ENCODE data around the gene PLCG2.

Gene PLCG2

DNA sequence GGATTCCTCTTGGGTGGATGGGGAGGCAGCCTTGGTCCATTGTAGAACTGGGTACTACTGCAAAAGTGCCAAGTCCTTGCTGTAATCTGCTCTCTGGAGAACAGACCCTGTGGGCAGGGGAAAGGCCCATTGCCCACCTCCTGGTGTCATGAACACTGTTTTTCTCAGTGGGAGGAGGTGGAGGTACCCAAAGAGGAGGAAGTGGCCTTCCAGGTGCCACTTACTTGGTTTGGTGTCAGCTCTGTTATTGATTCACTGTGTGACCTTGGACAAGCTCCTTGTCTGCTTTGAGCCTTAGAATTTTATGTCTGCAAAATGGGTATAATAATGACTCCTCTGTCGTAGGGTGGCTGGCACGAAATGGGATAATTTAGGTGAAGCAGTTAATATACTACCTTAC lies 55.8 kb downstream of the PLCG2 start:
- Mint-ChIP-seq H3K9me3 (no peaks in the 10 kb centered on the region), H3K27me3 (no peaks in the 10 kb centered on the region), H3K4me1 (ENCODE audit: low read depth in 2 of 2) (peaks cover 43 to 65% of the 10 kb centered on the region in 2 donors)

GRCh38 chr16:81836279-81837054 lies 57.4 kb downstream of the PLCG2 start:
- Mint-ChIP-seq H3K4me1 (ENCODE audit: low read depth in 2 of 2) (peaks cover 37 to 57% of the 10 kb centered on the region in 2 donors), H3K27ac (peak overlapping the region; percentile 72 to 89), H3K4me3 (peak overlapping the region in 1 of 2 donors; percentile 35), H3K9me3 (no peaks in the 10 kb centered on the region), H3K27me3 (no peaks in the 10 kb centered on the region), H3K36me3 (ENCODE audit: insufficient read depth) (peaks cover 10% of the 10 kb centered on the region)
- ATAC-seq (replicated peaks) (no peak), DNase-seq (no peak)

More for the DNA sequence above, 55.8 kb downstream of the PLCG2 start:
- ATAC-seq (replicated peaks) (peak; percentile 20), DNase-seq (no peak)
- Mint-ChIP-seq H3K36me3 (ENCODE audit: insufficient read depth) (peaks cover 7% of the 10 kb centered on the region), H3K4me3 (peak overlapping the region; percentile 14 to 51), H3K27ac (peak overlapping the region; percentile 72 to 89)

- peaks cover 37 to 57% of the 10 kb centered on the region in 2 donors for H3K4me1 Mint-ChIP-seq (ENCODE audit: low read depth in 2 of 2)
- DNase-seq = no peak
- no peak for ATAC-seq (replicated peaks)
- peaks cover 5% of the 10 kb centered on the region for H3K36me3 Mint-ChIP-seq (ENCODE audit: insufficient read depth)
- no peaks in the 10 kb centered on the region for H3K9me3 Mint-ChIP-seq
- no peak overlapping the region for H3K4me3 Mint-ChIP-seq
- H3K27me3 Mint-ChIP-seq = peaks cover 0 to 5% of the 10 kb centered on the region in 2 donors
- peak overlapping the region; percentile 67 to 72 for H3K27ac Mint-ChIP-seq
Measured at GRCh38 chr16:81837312-81837751, 58.2 kb downstream of the PLCG2 start.

GRCh38 chr16:81838794-81839193 lies 59.7 kb downstream of the PLCG2 start:
- Mint-ChIP-seq H3K27ac (no peak overlapping the region), H3K36me3 (ENCODE audit: insufficient read depth) (peaks cover 5% of the 10 kb centered on the region), H3K9me3 (no peaks in the 10 kb centered on the region), H3K4me1 (ENCODE audit: low read depth in 2 of 2) (peaks cover 36 to 62% of the 10 kb centered on the region in 2 donors), H3K27me3 (peaks cover 0 to 10% of the 10 kb centered on the region in 2 donors), H3K4me3 (no peak overlapping the region)
- DNase-seq (no peak), ATAC-seq (replicated peaks) (no peak)

DNA sequence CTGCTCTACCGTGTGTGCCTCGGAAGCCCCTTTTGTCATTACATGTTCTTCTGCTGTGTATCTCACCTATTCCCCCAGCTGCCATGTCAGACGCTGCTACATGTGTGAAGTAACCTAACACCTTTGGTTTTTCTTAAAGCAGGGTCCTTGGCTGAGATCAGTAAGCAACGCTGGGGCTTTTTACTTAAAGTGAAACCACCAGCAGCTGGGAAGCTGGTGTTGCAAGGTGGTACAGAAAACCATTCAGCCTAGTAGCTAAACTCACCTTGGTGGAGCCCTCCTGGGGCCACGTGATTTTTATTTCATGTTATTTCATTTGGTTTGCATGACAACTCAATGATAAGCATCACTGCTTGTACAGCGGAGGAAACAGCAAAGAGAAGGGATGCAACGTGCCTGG lies 62.6 kb downstream of the PLCG2 start:
- peaks cover 5% of the 10 kb centered on the region for H3K36me3 Mint-ChIP-seq (ENCODE audit: insufficient read depth)
- peak; percentile 40 to 63 (median 42) for DNase-seq
- peaks cover 19 to 36% of the 10 kb centered on the region in 2 donors for H3K4me1 Mint-ChIP-seq (ENCODE audit: low read depth in 2 of 2)
- H3K27me3 Mint-ChIP-seq = peaks cover 0 to 10% of the 10 kb centered on the region in 2 donors
- peak overlapping the region; percentile 66 to 71 for H3K4me3 Mint-ChIP-seq
- H3K27ac Mint-ChIP-seq = peak overlapping the region; percentile 86 to 93
- no peaks in the 10 kb centered on the region for H3K9me3 Mint-ChIP-seq
- peak; percentile 87 for ATAC-seq (replicated peaks)

DNA sequence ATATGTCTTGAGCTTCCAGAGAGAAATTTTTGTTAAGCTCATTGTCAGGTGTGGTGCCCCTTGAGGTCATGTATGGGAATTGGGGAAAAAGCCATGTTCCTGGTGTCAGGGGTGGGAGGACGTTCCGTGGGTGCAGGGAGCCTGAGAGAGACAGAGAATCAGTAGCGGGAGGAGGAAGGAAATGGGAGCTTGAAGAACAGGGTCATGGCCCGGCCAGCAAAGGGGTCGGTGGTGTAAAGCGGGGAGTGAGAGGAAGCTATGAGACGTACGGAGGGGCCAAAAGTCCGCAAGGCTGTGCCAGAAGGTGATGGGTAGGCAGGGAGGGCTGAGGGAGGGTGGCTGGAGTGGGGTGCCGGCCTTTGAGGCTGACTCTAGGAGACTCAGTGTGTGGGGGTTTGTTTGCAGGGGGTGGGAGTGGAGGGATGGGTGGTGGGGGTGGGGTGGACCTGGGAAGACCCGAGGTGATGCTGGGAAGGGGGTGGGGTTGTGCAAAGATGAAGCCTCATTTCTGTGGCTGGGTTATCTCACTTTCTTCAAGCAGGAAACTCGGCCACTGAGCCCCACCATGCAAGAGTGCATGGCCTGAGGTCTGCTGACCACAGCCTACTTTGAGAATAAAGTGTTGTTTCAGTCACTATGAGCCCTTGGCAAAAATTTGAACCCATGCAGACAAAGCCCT lies 63.6 kb downstream of the PLCG2 start:
- Mint-ChIP-seq H3K27ac (peak overlapping the region; percentile 86 to 93), H3K4me1 (ENCODE audit: low read depth in 2 of 2) (peaks cover 17 to 26% of the 10 kb centered on the region in 2 donors), H3K36me3 (ENCODE audit: insufficient read depth) (peaks cover 5% of the 10 kb centered on the region), H3K4me3 (peak overlapping the region; percentile 66 to 71), H3K27me3 (peaks cover 0 to 10% of the 10 kb centered on the region in 2 donors), H3K9me3 (no peaks in the 10 kb centered on the region)
- ATAC-seq (replicated peaks) = no peak
- DNase-seq = peak in 1 of 3 experiments; percentile 9

DNA sequence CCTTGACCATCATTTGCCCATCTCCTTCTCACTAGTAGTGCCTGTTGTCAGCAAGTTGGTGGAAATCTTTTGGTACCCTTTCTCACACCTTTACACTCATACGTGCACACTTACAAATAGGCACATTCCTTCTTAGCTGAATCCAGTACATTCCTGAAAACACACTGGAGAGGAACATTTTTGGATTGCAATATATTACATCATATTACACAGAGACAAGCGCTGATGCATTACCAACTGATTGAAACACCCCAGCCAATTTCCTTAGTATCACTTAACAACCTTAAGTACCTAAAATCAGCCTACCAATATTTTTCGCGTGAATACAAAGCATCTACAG lies 64.1 kb downstream of the PLCG2 start:
- ATAC-seq (replicated peaks) (no peak), DNase-seq (no peak)
- Mint-ChIP-seq H3K4me1 (ENCODE audit: low read depth in 2 of 2) (peaks cover 17 to 23% of the 10 kb centered on the region in 2 donors), H3K27me3 (peaks cover 0 to 10% of the 10 kb centered on the region in 2 donors), H3K36me3 (ENCODE audit: insufficient read depth) (peaks cover 5% of the 10 kb centered on the region), H3K27ac (peak overlapping the region; percentile 86 to 93), H3K9me3 (no peaks in the 10 kb centered on the region), H3K4me3 (peak overlapping the region; percentile 66 to 71)

DNA sequence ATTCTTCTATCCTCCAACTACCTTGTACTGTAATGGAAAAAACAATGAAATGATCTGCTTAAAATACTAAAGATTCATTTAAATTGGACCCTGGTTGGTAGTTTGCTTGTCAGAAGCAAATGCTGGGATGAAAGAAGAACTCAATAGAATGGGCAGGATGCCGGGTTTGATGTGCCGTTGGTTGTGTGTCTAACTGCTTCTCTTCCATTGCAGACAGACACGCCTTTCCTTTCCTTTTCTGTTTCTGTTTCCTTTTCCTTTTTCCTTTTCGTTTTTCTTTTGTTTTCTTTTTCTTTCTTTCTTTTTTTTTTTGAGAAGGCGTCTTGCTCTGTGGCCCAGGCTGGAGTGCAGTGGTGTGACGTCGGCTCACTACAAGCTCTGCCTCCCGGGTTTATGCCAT lies 64.6 kb downstream of the PLCG2 start:
- Mint-ChIP-seq H3K4me1 (ENCODE audit: low read depth in 2 of 2) (peaks cover 18 to 22% of the 10 kb centered on the region in 2 donors), H3K27ac (peak overlapping the region; percentile 86 to 93), H3K27me3 (peaks cover 0 to 10% of the 10 kb centered on the region in 2 donors), H3K36me3 (ENCODE audit: insufficient read depth) (peaks cover 5% of the 10 kb centered on the region), H3K4me3 (peak overlapping the region; percentile 44 to 71), H3K9me3 (no peaks in the 10 kb centered on the region)
- peak; percentile 7 for ATAC-seq (replicated peaks)
- DNase-seq = peak in 1 of 3 experiments; percentile 18

GRCh38 chr16:81846105-81846504 lies 67.0 kb downstream of the PLCG2 start:
- H3K36me3 Mint-ChIP-seq (ENCODE audit: insufficient read depth) = no peaks in the 10 kb centered on the region
- H3K9me3 Mint-ChIP-seq = no peaks in the 10 kb centered on the region
- no peak overlapping the region for H3K4me3 Mint-ChIP-seq
- H3K27ac Mint-ChIP-seq = no peak overlapping the region
- ATAC-seq (replicated peaks) = no peak
- H3K27me3 Mint-ChIP-seq = peaks cover 0 to 10% of the 10 kb centered on the region in 2 donors
- peaks cover 21 to 34% of the 10 kb centered on the region in 2 donors for H3K4me1 Mint-ChIP-seq (ENCODE audit: low read depth in 2 of 2)
- no peak for DNase-seq

- Mint-ChIP-seq H3K9me3 (no peaks in the 10 kb centered on the region), H3K4me1 (ENCODE audit: low read depth in 2 of 2) (peaks cover 9 to 17% of the 10 kb centered on the region in 2 donors), H3K27ac (peak overlapping the region in 1 of 2 donors; percentile 32), H3K27me3 (no peaks in the 10 kb centered on the region), H3K36me3 (ENCODE audit: insufficient read depth) (no peaks in the 10 kb centered on the region), H3K4me3 (no peak overlapping the region)
- DNase-seq (no peak), ATAC-seq (replicated peaks) (no peak)
Measured at GRCh38 chr16:81848306-81848853, 69.3 kb downstream of the PLCG2 start.

- no peak for DNase-seq
- ATAC-seq (replicated peaks) = no peak
- Mint-ChIP-seq H3K27me3 (no peaks in the 10 kb centered on the region), H3K36me3 (ENCODE audit: insufficient read depth) (peaks cover 3% of the 10 kb centered on the region), H3K4me1 (ENCODE audit: low read depth in 2 of 2) (peaks cover 6 to 17% of the 10 kb centered on the region in 2 donors), H3K27ac (peak overlapping the region; percentile 1 to 90), H3K9me3 (no peaks in the 10 kb centered on the region), H3K4me3 (peak overlapping the region in 1 of 2 donors; percentile 1)
Measured at GRCh38 chr16:81850197-81850944, 71.3 kb downstream of the PLCG2 start.

DNA sequence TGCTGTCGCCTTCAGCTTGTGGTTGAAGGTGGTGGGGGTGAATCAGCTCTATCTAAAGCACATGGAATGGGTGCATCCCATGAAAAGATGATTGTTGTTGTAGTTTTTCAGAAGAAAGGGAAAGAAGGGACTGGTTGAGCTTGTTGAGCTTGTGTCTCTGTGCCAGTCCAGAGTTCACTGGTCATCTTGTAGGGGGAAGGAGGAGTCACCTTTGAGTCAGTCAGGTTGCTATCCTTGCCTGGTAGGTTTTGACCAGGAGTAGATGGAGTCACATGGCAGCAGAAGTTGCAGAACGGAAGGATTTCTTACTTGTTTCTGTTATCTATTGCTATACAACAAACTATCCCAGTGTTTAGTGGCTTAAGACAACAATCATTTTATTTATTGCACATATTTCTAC lies 73.3 kb downstream of the PLCG2 start:
- no peak overlapping the region for H3K4me3 Mint-ChIP-seq
- peaks cover 6 to 17% of the 10 kb centered on the region in 2 donors for H3K4me1 Mint-ChIP-seq (ENCODE audit: low read depth in 2 of 2)
- peaks cover 3% of the 10 kb centered on the region for H3K36me3 Mint-ChIP-seq (ENCODE audit: insufficient read depth)
- no peaks in the 10 kb centered on the region for H3K9me3 Mint-ChIP-seq
- ATAC-seq (replicated peaks) (no peak), DNase-seq (no peak)
- H3K27me3 Mint-ChIP-seq = no peaks in the 10 kb centered on the region
- H3K27ac Mint-ChIP-seq = peak overlapping the region; percentile 20 to 90

All from effector memory CD8-positive, alpha-beta T cell (primary cell).